HG03571 (cell line): ENCODE measurements around the gene MRPL38.

Experiments
- ATAC-seq: cut with Tn5 transposase; IDR thresholded peaks from one replicate; pipeline ENCODE4 v1.9.1; 2021; ENCODE audit not compliant: unreplicated experiment

MRPL38 gene

DNA sequence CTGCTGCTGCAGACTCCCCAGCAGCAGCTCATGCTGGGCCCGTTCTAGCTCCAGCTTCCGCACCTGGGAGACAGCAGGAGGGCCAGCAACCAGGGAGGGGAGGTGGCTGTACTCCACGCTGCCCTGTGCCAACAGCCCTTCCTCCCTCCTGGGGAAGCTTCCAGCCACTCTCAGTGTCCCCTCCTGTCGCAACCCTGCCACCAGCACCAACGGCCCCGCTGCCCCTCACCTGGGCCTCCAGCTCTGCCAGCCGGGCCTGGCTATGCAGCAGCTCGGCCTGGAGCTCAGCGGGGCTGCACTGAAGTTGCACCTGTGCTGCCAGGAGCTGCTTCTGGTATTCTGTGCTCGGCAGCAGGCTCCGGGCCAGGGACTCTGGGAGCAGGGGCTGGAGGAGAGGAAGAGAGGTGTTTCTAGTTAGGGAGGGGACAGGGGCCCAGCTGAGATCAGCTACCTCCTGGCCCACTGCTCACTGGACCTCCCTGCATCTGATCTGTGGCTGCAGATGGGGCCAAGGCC, 15.4 kb upstream of the MRPL38 start:
- no peak for ATAC-seq

DNA sequence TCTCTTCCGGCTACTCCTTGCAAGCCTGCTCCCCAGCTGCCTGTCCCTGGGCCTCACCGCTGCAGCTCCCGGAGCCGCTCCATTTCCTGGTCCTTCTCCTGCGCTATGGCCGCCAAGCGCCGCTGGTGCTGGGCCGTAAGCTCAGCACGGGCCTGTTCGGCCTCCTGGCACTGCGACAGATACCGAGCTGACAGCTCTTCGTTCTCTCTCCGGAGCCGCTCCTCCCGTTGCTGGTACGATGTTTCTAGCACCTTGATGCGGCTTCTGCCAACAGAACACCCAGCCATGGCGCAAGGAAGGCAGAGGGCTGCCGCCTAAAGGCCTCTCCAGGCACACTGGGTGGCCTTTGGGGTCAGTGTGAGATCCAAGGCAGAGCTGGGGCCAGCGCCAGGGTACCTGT, 14.9 kb upstream of the MRPL38 start:
- no peak for ATAC-seq

DNA sequence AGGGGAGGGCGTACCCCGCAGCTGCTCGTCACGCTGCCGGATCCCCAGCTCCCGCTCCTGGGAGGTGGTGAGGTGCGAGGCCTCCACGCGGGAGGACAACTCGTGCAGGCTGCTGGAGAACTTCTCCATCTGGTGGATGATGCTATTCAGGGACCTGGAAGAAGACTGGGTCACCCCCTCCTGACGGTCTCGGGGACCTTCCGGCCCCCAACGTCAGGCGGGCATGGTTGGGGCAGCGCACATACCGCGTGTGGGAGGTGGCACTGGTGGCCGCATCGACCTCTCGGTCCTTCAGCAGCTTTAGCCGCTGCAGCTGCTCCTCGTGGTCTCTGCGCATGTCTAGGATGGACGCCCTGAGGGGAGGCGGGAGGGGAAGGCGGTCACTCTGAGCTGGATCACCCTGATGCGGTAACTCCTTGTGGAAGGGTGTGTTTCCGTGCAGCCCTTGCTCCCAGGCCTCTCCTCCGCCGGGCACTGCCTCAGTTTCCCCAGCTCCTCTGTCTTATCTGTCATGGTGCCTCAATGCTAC, 13.3 kb upstream of the MRPL38 start:
- no peak for ATAC-seq

- ATAC-seq: no peak
These were observed 12.6 kb upstream of the MRPL38 start for GRCh38 chr17:75917141-75917916.

DNA sequence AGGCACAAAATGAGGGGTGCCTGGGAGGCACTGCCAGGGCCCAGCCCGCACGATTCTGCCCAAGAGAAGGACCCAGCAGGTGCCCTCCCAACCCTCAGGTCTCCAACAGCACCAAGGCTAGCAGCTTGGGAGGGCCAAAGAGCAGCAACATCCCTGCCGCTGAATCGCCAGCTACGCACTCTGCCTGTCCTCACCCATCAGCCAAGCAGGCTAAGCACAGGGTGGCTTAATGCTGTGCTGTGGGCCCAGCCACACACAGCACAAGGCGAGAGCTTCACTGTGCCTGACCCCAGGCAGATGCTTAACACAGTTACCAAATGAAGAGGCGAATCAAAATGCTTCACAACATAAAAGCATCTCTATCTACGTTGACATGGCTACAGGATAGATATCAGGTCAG, 10.6 kb upstream of the MRPL38 start:
- ATAC-seq: no peak

DNA sequence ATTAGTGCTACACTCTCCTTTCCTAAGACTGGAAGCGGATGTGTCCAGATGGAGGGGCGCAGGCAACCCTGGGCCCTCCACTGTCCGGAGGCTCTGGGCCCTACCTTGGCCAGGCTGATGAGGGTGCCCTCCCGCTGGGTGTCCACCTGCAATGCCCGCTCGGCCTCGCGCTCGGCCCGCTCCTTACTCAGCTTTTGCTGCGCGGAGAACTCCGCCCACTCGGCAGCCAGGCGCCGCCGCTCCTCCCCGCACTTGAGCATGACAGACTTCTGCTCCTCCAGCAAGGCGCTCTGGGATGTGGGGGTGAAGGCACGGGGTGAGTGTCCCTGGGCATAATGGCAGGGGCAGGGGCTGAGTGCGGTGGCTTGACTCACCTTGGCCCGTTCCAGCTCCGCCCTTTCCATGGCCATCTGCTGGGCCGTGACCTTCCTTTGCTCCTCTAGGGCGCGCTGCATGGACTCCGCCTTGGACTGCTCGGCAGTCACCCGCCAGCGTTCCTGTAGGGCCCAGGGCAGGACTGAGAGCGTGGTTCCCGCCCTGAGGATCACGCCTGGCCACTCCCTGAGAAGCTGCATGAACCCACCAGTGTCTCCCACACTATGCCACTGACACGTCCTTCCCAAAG, 10.1 kb upstream of the MRPL38 start:
- no peak for ATAC-seq

- ATAC-seq: no peak
These were observed 9.0 kb upstream of the MRPL38 start for GRCh38 chr17:75913537-75914210.

DNA sequence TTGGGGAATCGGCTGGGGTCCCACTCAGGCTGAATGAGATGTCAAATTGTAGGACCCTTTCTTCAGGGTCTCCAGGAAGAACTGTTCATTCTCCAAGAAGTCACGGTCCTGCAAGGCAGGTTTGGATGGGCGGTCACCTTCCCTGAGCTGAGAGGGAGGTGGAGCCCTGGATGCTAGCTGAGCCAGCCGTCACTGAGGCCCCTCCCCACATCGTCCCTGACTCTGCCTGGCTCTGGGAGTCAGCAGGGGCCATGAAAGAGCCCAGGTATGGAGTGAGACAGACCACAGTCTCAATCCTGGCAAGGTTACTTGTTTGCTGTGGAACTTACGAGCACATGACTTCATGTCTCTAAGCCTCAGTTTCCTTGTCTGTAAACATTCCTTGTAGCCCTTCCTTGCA, 6.0 kb upstream of the MRPL38 start:
- ATAC-seq: no peak

- ATAC-seq: no peak
These were observed 5.2 kb upstream of the MRPL38 start for GRCh38 chr17:75909812-75910274.

DNA sequence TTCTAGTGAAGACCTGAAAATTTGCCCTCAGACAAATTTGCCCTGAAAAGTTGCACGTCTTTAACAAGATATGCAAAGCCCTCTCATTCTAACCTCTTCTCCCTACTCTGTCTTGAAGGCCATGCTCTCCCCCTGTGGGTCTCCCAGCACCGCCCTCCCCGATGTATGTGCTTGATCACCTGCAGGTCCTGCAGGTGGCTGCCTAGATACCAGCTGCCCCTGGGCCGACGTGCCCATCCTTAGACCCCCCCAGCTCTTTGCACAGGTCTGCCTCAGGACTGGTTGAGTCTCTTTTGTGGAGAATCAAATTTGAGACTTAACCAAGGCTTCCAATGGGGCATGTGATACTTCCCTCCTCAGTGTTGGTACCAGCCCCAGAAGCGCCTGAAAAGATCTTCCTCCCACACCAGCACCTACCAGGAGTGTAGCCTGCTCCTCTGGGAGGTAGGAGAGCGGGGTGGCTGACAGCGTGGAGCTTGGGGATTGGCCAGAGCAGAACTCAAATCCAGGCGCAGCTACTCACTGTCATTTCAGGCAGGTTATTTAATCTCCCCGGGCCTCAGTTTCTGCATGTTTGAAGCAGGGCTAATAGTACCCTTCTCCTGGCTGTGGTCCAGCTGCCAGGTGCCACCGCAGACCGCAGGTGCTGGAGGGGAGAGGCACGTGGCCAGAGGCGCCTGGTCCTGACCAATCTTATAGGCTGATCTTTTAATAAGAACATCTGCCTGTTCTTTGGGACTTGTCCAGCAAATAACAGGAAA, 4.5 kb upstream of the MRPL38 start:
- ATAC-seq: no peak

DNA sequence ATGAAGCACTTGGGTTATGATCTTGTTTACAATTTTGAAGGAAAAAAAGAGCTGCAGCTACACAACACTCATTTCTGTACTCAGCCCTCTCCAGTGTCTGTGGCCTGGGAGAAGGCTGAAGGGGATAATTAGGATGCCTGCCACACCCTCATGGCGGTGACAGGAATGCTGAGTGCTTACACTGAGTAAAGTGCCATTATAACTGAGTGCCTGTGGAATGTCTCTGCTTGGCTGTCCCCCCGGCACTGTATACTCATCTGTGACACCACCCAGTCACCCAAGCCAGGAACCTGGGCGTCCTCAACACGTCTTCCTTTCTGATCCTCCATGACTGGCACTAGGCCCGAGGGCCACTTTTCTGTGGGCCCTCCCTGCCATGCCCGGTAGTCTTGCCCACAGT, 3.5 kb upstream of the MRPL38 start:
- ATAC-seq: no peak

- no peak for ATAC-seq
These were observed 1.6 kb upstream of the MRPL38 start for GRCh38 chr17:75906143-75906884.

DNA sequence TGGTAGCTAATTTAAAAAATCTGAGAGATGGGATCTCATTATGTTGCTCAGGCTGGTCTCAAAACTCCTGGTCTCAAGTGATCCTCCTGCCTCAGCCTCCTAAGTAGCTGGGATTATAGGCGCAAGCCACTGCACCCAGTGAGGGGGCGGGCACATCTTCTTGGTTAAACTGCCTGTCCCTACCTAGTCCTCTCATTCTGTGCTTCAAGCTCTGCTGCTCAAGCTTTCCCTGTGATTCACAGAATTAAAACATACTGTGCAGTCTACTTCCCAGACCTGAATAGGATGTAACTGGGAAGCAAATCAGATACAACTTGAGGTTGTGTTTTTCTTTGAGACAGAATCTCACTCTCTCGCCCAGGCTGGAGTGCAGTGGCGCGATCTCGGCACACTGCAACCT, 2.3 kb downstream of the MRPL38 start:
- no peak for ATAC-seq

- ATAC-seq: no peak
These were observed 3.0 kb downstream of the MRPL38 start for GRCh38 chr17:75901727-75902126.

GRCh38 chr17:75900691-75901533, 3.8 kb downstream of the MRPL38 start:
- no peak for ATAC-seq

DNA sequence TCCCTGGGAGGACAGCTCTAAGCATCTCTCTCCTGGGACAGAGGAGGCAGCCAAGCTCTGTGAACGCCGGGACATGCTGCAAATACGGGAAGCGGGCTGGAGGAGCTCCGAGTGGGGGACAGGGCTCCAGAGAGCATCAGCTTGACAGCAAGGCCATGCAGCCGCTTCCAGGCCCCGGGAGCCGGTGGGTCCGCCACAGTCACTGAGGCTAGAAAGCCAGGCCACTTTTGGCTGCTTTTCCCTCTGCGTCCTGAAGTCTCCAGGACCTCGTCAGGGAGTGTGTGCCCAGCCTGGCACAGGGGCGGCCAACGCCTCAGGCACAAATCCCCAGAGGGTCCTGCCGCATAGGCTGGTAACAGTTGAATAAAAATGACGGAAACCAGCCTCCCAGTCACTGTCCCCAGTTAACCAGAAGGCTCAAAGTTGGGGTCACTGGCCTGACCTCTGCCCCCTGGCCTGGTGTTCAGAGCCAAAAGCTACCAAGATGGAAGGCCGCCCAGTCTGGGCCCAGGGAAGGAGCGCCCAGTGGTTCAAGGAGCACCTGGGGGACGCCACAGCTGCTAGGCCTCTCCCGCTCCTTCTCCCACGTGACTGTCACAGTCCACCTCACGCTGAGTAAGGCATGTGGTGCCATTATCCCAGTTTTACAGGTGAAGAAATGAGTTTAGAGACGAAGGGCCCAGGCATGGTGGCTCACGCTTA, 4.8 kb downstream of the MRPL38 start:
- ATAC-seq: no peak

DNA sequence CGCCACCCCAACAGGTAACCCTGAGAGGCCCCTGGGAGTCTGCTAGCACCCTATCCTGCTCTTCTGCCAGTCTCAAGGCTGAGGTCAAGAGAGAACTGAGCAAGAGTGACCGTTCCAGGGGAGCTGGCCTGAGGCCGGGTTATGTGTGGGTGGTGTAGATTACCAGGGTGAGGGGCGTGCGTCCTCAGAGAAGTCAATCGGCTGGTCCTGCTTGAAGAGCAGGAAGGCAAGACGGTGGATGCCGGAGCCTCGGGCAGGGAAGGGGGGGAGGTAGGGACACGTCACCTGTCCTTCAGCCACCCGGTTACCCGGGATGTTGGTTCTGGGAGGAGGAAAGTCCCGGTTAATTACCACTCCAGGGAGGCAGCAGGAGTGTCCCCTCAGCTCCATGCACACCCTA, 5.3 kb downstream of the MRPL38 start:
- ATAC-seq: no peak

DNA sequence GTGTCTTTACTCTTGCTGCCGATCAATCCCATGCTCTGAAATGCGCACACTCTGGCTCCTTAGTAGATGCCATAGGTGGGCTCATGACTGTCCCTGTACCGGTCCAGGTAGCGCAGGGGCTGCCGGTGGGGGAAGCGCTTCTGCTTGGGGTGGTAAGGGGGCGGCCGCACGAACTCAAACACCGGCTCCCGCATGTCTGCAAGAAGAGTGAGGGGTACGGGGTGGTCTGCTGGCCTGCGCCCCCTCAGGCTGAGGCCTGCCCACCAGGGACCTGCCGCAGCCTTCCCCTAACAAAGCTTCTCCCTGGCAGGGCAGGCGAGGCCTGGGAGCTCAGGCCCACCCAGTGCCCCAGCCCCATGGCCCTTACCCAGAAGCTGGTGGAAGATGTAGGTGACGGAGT, 5.9 kb downstream of the MRPL38 start:
- no peak for ATAC-seq

DNA sequence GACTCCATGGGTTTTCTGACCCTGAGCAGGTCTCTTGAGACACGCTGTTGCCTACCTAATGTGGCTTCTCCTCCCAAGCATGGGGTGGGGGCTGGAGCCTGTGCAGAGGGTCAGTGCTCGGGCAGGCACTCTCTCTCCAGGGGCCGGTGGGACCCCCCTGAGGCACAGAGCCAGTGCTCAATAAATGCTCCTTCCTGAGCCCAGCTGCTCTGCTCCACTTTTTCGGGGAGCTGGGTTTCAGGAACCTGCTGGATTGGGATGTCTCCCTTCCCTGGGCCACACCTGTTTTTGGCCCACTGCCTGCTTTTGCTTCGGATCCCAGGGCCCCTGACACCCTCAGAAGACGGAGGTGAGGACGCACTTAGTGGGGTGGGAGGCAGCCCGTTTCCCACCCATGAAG, 6.6 kb downstream of the MRPL38 start:
- no peak for ATAC-seq
